Ramos (cell line): ENCODE results near the gene COMMD10.

Source experiments
- in situ Hi-C: fragments of 300-500 bp; cut with MboI; formaldehyde crosslinking; loops from one replicate; pipeline ENCODE4 v1.14.3; 2022; ENCODE audit warnings: low sequenced_read_pairs; ENCODE audit not compliant: unreplicated experiment

Gene COMMD10

GRCh38 chr5:116176121-116176520, 91.3 kb downstream of the COMMD10 start:
- in situ Hi-C loops = no loop called here

DNA sequence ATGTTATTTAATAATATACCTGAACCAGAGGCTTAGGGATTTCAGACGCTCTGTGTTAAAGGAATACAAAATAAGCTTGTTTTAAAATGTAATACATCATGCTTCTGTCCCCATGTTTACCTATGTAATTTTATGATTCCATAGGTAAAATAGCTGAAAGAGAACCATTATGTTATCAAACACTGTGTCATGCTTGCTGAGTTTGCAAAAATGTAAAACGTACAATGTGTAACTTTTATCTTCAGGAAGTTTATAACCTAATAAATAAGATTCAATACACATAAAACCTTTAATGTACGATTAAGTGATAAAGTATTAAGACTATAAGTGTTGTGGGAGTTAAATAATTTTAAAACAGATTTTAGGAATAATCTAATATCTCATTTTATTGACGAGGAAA, 94.1 kb downstream of the COMMD10 start:
- in situ Hi-C loops = no loop called here

GRCh38 chr5:116209166-116209565, 124.3 kb downstream of the COMMD10 start:
- in situ Hi-C loops = no loop called here

- in situ Hi-C loops = no loop called here
Measured at GRCh38 chr5:116212225-116212624, 127.4 kb downstream of the COMMD10 start.

DNA sequence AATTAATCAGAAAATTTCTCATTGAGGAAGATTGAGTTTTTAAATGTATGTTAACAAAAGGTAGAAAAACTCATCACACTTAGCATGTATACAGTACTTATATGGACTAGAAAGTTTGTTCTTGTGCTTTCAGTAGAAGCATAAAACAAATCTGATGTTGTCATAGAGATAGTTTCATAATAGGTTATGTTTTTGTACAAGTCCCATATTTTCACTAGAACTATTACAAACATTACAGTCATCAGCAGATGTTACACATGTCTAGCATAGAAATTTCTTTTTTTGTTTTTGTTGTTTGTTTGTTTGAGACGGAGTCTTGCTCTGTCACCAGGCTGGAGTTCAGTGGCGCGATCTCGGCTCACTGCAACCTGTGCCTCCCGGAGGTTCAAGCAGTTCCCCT, 131.4 kb downstream of the COMMD10 start:
- in situ Hi-C loops = no loop called here

DNA sequence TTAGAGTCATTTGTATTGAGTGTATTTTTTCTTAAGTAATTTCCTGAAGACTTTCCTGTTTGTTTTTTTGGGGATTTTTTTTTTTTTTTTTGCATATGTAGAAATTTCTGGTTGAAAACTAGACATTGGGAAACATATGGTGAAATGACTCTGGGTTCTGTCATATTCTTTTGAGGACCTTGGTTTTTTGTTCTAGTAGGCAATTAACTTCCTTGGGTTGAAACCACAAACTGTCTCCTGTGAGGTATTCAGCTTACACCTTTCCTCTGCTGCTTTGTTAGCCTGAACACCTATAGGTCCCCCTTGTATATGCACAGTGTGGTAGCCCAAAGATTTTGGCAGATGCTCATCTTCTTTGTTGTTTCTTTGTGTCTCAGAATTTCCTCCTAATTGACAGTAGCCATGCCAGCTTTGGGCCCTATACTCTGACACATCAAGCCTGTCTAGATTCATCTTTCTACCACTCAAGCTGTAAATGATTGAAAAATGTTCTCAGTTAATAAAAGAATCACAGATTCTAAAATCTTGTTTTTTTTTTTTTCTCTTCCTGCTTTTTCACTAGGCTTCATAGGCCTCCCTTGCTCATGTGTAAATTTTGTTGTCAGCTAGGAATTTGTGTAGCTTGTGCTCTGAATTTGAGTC, 140.6 kb downstream of the COMMD10 start:
- in situ Hi-C loops = no loop called here

DNA sequence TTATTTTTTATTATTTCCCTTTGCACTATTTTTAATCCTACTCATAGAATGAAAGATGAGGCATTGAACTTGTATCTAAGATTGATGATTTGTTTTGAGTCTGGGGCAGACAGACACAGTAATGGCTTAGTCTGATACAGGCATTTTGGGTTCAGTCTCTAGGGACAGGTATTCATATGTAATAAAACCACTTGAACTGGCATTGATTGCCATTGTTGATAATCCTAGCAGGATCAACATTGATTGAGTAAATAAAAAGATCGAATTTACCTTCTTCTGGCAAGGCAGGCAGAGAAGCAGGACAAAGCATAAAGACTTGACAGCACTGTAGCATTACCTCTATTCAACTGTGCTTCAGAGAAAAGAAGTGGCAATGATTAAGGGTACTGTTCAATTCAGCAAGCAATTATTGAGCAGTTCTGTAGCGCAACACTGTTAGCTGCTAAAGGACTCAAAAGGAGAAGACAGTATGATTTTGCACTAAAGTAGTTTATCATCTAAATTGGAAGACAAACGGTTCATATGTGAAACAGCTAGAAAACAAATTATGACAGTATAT, 144.4 kb downstream of the COMMD10 start:
- in situ Hi-C loops = no loop called here

DNA sequence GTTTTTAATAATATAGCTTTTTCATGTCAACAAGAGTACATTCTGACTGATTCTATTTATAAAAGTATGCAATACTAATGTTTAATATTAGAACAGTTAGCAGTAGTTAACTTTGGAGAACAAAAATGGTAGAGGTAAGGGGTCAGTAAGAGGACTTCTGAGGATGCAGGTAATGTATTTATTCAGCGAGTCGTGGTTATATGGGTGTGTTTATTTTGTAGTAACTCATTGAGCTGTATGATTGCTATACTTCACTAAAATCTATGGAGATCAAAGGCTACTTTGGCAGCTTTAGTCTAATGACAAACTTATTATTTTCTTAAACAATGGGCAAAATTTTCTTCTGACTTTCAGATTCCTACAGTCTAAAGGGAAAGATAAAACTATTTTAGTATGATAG, 146.5 kb downstream of the COMMD10 start:
- in situ Hi-C loops = no loop called here

DNA sequence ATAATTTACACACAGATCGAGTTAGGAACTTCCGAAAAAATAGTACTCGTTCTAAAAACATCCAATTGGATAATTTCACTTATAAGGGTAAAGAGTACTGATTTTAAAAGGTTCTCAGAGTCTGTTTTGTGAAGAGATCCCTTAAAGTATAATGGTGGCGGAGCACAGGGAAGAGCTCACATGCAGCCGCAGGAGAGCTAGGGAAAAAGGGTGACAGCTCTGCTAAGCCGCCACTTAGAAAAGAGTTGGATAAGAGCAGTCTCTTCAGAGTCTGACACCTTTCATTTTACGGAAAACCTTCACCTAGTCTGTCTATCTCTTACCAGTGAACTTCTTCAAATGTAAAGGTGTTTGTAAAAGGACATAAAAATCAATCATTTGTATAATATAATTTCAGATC, 149.9 kb downstream of the COMMD10 start:
- in situ Hi-C loops = no loop called here

DNA sequence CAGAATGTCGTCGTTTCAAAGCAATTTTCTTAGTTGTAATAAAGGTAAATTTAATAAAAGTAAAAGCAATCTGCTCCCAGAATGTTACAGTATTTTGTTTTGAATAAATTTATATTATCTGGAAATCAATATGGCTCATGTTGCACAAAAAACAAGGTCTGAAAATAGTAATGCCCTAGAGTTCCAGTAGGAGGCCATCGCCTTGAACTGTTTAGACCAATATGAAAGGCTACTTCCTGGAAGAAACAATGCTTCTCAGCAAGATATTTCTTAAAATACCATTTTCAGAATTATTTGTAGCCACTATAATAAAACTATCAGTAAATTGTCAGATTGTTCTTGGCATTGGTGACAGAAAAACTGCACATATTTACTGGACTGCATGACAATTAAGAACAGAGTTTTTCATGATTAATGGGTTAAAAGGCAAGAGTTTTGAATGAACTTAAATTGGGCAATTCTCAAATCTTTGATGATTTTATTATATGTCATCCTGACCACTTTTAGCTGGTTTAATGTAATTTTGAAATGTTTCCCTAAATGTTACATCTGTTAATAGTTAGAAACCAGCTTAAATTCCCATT, 153.2 kb downstream of the COMMD10 start:
- in situ Hi-C loops = no loop called here

DNA sequence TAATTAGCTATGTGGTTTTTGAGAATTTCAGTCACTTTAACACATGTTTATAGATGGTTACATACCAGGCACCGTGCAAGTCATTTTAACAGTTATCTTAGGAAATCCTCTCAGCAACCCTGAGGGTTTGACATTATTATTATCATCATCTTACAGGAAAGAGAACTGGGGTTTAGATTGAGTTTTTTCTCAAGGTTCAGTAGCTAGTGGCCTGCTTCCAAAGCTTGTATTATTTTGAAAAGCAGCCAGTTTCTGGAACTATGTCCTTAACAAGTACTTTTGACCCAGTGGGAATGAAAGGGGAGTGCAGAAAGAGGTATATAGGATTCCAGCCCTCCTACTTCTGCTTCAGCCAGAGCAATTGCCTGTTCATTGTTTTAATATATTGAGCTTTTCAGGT, 157.5 kb downstream of the COMMD10 start:
- in situ Hi-C loops = no loop called here

GRCh38 chr5:116248432-116248831, 163.6 kb downstream of the COMMD10 start:
- in situ Hi-C loops = no loop called here

DNA sequence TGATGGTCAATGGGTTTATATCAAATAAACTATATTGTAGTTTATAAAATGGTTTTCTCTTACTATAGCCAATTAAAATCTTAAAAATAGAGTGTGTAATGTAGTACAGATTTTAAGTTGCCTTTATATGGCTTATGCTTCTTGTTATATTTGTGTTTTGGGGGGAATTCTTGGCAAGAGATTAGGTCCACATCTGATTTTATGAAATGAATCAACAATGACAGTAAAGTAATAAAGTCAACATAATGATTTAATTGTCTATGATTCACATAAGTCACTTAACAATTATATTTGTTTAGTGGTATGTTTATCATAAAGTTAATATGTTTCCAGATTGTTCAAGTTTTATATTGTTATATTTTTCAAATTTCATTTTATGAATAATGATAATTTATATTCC, 164.8 kb downstream of the COMMD10 start:
- in situ Hi-C loops = no loop called here

DNA sequence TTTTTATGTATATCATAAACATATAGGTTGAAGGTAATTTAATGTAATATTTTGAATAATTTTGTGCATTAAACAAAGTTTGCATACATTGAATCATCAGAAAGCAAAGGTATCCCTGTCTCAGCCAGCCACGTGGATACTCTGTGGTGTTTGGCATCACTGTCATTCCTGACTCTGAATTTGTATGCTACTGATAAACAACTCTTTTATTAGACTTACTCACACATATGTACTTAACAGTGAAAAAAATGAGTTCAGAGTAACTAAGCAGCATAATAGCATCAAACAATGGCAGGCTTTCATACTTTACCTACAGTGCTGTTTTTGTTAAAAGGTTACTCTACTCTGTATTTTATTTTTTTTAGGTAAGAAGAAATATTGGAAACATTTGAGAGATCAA, 171.9 kb downstream of the COMMD10 start:
- in situ Hi-C loops = no loop called here

DNA sequence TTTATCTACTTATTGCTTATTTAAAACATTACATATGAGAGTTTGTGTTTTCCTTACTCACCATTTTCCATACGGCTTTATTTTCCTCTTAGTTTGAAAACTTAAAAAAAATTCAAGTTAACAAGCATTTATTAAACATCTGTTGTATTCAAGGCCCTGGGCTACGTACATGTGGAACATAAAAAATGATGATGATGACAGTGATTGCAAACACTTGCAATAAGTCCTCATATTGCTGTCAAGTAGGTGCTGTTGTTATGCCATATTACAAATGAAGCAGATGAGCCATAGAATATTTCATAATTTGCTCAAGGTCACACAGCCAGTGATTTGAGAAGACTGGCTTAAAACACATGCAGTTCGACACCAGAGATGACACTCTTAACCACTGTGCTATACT, 180.6 kb downstream of the COMMD10 start:
- in situ Hi-C loops = no loop called here

- in situ Hi-C loops = no loop called here
Measured at GRCh38 chr5:116271446-116272025, 186.7 kb downstream of the COMMD10 start.

DNA sequence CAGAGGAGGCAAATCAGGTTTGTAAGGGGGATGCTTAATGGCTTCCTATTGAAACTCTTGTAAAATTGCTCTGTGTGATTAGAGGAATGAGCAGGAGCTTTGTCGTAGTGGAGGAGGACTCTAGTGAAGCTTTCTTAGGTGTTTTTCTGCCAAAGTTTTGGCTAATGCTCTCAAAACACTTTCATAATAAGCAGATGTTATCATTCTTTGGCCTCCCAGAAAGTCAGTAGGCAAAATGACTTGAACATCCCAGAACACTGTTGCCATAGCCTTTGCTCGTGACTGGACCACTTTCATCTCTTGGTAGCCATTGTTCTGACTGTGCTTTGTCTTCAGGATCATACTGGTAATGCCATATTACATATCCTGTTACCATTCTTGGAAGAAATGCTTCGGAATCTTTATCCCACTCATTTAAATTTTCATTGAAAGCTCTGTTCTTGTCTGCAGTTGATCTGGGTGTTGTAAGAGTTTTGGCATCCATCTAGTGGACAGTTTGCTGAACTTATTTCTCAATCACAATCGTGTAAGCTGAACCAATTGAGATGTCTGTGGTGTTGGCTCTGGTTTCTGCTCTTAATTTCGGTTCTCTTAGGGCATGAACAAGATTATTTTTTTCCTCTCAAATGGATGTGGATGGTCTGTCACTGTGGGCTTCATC, 187.6 kb downstream of the COMMD10 start:
- in situ Hi-C loops = no loop called here

GRCh38 chr5:116273448-116274242, 188.8 kb downstream of the COMMD10 start:
- in situ Hi-C loops = no loop called here

DNA sequence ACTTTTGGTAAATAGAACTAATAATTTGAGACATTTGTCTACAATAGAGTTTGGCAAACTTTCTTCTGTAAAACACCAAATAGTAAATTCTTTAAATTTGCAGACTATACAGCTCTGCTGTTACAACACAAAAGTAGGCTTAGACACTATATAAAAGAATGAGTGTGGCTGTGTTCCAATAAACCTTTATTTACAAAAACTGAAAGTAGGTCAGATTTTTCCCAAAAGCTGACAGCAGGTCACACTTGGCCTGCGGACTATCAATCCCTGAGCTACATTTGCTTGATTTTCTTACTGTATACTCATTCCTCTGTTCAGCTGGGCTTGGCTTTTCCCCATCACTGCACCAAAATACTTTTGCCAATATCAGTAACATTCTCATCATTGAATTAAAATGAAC, 189.4 kb downstream of the COMMD10 start:
- in situ Hi-C loops = no loop called here

GRCh38 chr5:116275282-116275681, 190.5 kb downstream of the COMMD10 start:
- in situ Hi-C loops = no loop called here
